ENCODE data around the gene WNT7A.

The WNT7A gene

GRCh38 chr3:13822871-13823585 is 56.8 kb downstream of the WNT7A start:
- in situ Hi-C loops (cut with MboI; ENCODE audit: low sequenced_read_pairs, unreplicated experiment) = no loop called here
- no peak for DNase-seq (ENCODE audit: low spot score)
- no peak for TF ChIP-seq CTCF (IDR thresholded peaks at IDR 0.05; ENCODE audit: borderline replicate concordance, control extremely low read depth, extremely low read depth, insufficient read depth, missing control alignments)

GRCh38 chr3:13822042-13822441 is 57.8 kb downstream of the WNT7A start:
- in situ Hi-C loops (cut with MboI; ENCODE audit: low sequenced_read_pairs, unreplicated experiment) = no loop called here
- no peak for TF ChIP-seq CTCF (IDR thresholded peaks at IDR 0.05; ENCODE audit: borderline replicate concordance, control extremely low read depth, extremely low read depth, insufficient read depth, missing control alignments)
- DNase-seq (ENCODE audit: low spot score) = no peak

GRCh38 chr3:13821126-13821525 is 58.7 kb downstream of the WNT7A start:
- no peak for TF ChIP-seq CTCF (IDR thresholded peaks at IDR 0.05; ENCODE audit: borderline replicate concordance, control extremely low read depth, extremely low read depth, insufficient read depth, missing control alignments)
- no peak for DNase-seq (ENCODE audit: low spot score)
- in situ Hi-C loops (cut with MboI; ENCODE audit: low sequenced_read_pairs, unreplicated experiment) = no loop called here

GRCh38 chr3:13818919-13819318 is 61.0 kb downstream of the WNT7A start:
- TF ChIP-seq CTCF (IDR thresholded peaks at IDR 0.05; ENCODE audit: borderline replicate concordance, control extremely low read depth, extremely low read depth, insufficient read depth, missing control alignments) = no peak
- in situ Hi-C loops (cut with MboI; ENCODE audit: low sequenced_read_pairs, unreplicated experiment) = no loop called here
- DNase-seq (ENCODE audit: low spot score) = no peak

DNA sequence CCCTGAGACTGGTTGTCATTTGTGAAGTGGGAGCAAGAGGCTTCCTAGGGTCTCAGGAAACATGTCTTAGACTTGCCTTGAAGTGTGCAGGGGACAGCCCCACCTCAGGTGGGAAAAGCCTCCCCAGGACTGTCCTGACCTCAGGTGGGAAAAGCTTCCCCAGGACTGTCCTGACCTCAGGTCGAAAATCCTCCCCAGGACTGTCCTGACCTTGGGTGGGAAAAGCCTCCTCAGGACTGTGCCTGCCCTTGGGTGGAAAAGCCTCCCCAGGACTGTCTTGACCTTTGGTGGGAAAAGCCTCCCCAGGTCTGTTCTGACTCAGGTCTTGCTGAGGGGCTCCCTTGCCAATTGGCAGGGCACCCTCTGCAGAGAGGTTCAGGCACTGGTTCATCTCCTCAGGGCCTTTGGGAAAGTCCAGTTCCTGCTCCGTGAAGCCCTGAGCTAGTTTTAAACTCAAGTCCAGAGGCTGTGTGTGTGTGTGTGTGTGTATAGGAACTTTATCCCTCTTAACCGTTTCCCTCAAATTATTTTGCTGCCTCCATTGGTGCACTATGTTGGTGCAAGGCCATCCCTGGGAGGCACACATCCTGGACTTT is 64.7 kb downstream of the WNT7A start:
- DNase-seq (ENCODE audit: low spot score) = no peak
- in situ Hi-C loops (cut with MboI; ENCODE audit: low sequenced_read_pairs, unreplicated experiment) = no loop called here
- TF ChIP-seq CTCF (IDR thresholded peaks at IDR 0.05; ENCODE audit: borderline replicate concordance, control extremely low read depth, extremely low read depth, insufficient read depth, missing control alignments) = no peak

DNA sequence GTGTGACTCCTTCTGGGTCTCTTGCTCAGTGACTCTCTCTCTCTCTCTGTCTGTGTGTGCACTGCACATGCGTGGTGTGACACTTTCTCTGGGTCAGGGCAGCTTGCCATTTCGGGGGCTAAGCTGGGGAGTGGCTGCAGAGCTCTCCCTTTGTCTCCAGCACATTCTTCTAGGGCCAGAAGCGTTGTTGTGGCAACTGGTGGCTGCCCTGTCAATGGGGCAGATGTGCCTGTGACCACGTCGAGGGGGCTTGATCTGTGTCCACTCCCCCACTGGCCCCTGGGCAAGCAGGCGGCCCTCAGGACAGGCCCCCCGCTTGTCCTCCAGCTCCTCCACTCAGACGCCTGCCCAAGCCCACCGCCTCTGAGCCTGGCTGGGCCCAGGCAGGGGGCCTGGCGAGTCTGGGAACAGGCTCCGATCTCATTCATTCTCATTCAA is 67.8 kb downstream of the WNT7A start:
- DNase-seq (ENCODE audit: low spot score) = no peak
- in situ Hi-C loops (cut with MboI; ENCODE audit: low sequenced_read_pairs, unreplicated experiment) = no loop called here
- no peak for TF ChIP-seq CTCF (IDR thresholded peaks at IDR 0.05; ENCODE audit: borderline replicate concordance, control extremely low read depth, extremely low read depth, insufficient read depth, missing control alignments)
